ENCODE results near the gene GMEB2.

DNA sequence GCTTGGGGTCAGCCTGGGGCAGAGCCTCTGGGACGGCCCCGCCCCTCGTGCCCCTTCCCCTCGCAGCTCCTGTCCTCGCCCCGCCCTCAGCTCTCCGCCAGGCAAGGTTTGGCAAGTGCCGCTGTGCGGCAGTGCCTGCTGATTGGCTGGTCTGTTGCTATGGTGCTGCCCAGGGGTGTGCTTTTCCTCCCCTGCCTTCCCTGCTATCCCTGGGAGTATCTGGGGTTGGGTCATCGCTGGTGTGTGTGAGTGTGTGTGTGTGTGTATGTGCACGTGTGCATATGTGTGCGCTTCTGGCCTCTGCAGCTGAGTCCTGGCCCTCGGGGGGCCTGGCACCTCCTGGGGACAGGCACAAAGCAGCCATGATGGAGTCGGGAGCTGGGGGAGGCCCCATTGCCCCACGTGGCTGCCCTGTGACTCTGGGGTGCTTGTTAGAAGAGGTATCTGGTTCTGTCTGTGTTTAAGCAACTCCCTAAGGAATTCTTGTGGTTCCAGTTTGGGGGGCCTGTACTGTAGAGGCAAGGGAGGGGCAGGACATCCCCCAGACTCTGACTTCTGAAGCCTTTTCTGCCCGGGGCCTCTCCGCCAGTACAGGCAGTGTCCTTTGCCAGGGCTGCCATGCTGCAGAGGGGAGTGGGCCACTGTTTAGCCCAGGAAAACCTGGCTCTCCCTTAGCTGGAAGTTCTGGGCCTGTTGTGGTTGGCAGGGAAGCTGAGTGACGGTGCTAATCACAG lies 38.1 kb upstream of the GMEB2 start:
- TF ChIP-seq, protein P1, sequence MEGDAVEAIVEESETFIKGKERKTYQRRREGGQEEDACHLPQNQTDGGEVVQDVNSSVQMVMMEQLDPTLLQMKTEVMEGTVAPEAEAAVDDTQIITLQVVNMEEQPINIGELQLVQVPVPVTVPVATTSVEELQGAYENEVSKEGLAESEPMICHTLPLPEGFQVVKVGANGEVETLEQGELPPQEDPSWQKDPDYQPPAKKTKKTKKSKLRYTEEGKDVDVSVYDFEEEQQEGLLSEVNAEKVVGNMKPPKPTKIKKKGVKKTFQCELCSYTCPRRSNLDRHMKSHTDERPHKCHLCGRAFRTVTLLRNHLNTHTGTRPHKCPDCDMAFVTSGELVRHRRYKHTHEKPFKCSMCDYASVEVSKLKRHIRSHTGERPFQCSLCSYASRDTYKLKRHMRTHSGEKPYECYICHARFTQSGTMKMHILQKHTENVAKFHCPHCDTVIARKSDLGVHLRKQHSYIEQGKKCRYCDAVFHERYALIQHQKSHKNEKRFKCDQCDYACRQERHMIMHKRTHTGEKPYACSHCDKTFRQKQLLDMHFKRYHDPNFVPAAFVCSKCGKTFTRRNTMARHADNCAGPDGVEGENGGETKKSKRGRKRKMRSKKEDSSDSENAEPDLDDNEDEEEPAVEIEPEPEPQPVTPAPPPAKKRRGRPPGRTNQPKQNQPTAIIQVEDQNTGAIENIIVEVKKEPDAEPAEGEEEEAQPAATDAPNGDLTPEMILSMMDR (IDR thresholded peaks at IDR 0.05) = no peak
- TF ChIP-seq EP300 (IDR thresholded peaks at IDR 0.05) = no peak
